Activated T-cell treated with anti-CD3 and anti-CD28 coated beads for 4 hours (primary cell): ENCODE data around the gene MIPOL1.
A peak's percentile ranks its signal among the peaks of the same experiment; 100 is the strongest.

ENCODE experiments used
- DNase-seq: peaks from one replicate; pipeline ENCODE4 v3.0.0-alpha.2; 2020

Gene MIPOL1

DNA sequence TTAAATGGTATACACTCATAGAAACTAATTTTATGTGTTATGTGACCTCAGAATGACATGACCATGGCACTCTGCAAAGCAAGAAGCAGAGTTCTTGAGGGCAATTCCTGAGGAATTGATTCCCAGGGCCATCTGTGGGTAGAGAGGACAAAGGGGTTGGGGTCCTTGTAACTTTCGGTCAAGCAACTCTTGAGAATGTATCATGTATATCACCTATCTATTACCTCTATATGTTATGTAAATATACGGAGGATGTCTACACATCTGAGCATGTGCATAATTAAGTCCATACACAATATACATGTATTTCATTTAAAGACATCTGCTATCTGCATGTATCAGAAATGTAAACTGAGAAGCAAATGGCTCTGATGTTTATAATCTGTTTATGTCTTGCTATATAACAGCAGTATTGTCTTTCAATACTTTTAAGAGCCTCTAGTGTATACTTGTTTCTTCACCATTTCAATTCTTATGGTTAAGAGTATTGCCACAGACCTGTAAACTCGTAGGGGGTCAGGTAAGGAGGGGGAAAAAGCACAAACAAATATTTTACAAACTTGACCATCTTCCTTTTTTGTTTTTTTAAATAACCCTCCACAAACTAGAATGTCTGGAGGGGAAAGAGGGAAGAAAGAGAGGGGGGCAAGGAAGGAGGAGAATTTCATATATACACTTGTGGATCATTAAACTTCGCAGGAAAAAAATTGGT, 392.8 kb downstream of the MIPOL1 start:
- DNase-seq, result no peak

- no peak for DNase-seq
Observed at GRCh38 chr14:37591311-37591940, 393.7 kb downstream of the MIPOL1 start.

GRCh38 chr14:37591941-37592481, 394.3 kb downstream of the MIPOL1 start:
- no peak for DNase-seq

DNA sequence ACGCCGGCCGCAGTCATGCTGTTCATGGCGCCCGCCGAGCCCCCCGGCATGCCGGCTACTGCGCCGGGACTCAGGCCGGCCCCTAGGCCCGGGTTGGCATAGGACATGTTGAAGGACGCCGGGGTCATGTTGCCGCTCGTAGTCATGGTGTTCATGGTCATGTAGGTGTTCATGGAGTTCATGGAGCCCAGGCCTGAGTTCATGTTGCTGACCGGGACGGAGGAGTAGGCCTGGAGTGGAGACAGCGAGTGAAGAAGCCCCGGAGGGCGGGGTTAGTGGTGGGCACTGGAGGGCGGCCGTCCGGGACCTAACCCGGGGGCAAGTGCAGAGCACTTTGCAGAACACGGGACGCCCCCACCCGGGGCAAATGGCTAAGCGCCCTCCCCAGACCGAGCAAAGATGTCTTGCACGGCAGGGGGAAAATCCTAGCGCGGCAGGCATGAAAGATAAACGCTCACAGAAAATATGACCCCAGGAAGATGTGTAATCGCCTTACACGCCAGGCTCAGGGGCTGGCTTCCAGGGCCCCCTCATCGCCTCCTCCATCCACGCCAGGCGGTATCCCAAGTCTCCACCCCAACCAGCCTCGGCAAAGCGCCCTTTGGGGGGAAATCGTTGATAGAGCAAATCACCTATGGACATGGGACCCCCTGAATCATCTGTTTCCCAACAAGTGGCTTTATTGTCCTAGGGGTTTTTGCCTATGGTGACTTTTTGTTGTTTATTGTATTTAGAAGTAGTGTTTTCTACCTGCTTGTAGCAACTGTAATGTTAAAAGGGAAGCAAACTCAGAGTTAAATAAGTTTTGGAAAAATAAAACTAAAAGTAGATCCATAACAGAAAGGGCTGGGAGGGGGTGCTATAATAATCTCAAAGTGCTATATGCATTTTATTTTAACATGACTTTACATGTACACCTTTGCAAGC, 395.0 kb downstream of the MIPOL1 start:
- DNase-seq, result no peak

DNA sequence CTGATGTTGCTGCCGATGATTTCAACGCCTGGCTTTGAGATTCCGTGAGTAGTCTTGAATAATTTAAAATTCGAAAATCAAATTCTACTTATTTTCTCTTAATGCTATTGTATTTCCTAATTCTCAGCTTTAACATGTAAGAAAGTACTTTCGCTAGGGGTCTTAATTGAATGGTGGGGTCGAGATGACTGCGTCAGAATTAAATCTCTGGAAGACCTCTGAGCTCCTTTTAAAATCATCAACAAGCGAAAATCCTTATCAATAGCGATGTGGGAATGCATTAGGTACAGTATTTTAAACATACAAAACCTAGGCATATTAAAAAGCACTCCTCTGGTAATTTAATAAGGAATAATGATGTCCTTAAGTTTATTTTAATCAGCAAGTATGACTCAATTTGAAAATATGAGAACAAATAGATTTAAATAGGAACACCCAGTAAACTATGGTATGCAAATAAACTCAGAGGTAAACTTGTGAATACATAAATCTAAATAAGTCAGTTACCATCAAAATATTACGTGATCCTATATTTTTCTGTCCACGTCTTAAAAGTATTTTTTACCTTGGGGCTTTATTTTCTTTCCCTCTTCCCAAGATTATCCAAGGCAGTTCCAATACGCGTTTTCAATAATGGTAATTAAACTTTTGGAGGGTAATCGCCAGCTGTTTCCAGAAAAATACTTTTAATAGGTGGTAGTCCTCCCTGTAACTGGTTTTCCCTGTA, 395.9 kb downstream of the MIPOL1 start:
- no peak for DNase-seq

DNA sequence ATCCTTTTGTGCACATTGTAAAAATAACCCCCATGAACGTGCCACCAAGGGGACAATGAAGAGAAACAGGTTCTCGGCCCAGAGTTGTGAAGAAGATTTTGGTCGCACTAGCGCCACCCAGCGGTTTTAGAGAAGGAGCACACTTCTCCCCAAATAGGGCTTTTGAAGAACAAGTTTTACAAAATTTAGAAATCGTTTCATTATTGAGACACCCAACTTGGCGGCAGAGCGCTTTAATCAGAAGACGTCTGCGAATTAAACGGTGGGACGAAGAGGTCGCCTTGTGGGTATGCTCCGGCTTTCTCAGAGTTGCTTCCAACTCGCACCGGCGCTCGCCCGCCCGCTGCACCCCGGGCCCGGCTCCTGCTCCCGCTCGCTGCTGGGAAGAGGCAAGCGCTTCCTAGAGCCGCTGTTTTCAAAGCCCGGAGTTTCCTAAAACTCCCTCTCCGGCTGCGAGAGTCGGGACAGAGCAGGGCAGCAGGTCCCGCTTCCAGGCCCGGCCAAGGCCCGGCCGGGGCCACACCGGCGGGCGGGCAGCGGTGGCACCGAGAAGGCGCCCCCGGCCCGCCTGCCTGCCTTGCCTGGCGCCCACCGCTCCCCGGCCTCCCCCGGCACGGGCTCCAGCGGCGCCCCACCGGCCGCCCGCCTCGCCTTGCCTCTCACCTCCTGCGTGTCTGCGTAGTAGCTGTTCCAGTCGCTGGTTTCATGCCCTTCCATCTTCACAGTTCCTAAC, 396.7 kb downstream of the MIPOL1 start:
- no peak for DNase-seq

- no peak for DNase-seq
Observed at GRCh38 chr14:37594971-37595808, 397.5 kb downstream of the MIPOL1 start, which contains the start of the genes FOXA1 and TTC6. Gene FOXA1 (minus strand): TSS chr14:37595249. CDS start chr14:37594972, 277 bp downstream. Gene TTC6 (plus strand): TSS chr14:37595629. CDS start chr14:37622065, 26,436 bp downstream.

DNA sequence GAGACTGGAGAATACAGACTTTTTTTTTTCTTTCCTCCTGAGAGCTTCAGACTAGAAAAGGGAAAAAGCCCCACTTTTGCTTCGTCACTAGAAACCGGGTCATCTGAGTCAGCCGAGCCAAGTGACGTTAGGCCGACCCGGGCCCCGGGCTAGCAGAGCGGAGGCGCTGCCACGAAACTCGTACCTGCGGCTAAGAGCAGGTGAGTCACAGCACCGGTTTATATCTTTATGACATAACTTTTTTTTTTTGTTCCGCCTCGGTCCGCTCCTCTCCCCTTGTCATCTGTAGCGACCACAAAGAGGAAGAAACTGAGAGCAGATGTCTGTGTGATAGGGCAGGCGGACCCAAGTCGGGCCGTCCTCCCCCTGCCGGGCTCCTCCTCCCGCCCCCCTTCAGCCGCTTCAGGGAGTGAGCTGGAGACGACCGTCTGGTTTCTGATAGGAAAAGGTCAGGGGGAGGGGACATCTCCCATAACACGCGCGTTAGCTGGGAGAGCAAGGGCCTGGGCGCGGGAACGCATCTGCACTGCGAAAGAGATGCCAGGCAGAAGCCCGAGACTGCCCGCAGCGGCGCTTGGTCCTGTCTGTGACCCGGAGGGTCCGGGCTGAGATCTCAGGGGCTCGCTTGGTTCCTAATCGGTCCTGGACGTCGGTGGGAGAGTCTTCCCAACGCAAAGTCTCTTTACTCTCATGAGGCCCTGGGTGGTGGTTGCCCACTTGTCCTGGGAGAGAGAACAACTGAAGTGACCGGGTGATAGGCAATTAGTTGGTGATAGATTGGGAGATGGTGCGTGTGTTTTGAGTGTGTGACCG, 398.3 kb downstream of the MIPOL1 start:
- DNase-seq, result peak; percentile 42

- no peak for DNase-seq
Observed at GRCh38 chr14:37596790-37597472, 399.2 kb downstream of the MIPOL1 start.

DNA sequence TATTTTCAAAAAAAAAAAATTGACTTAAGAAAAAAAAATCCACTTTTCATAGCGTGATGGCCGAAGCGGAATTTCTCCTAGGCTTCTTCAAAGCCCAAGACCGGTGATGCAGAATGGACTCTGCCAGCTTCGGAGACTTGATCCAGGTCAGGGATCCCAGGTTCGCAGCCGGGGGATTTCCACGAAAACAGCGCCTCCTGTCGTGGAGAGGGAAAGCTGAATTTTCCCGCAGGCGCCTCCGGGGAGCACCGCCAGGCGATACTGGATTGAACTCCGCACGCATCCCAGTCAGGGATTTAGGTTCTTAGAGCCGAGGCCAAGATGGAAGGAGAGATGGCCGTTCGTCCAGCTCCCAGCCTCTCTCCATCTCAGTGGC, 399.8 kb downstream of the MIPOL1 start:
- DNase-seq, result no peak

- DNase-seq, result no peak
Observed at GRCh38 chr14:37597914-37598746, 400.4 kb downstream of the MIPOL1 start.

DNA sequence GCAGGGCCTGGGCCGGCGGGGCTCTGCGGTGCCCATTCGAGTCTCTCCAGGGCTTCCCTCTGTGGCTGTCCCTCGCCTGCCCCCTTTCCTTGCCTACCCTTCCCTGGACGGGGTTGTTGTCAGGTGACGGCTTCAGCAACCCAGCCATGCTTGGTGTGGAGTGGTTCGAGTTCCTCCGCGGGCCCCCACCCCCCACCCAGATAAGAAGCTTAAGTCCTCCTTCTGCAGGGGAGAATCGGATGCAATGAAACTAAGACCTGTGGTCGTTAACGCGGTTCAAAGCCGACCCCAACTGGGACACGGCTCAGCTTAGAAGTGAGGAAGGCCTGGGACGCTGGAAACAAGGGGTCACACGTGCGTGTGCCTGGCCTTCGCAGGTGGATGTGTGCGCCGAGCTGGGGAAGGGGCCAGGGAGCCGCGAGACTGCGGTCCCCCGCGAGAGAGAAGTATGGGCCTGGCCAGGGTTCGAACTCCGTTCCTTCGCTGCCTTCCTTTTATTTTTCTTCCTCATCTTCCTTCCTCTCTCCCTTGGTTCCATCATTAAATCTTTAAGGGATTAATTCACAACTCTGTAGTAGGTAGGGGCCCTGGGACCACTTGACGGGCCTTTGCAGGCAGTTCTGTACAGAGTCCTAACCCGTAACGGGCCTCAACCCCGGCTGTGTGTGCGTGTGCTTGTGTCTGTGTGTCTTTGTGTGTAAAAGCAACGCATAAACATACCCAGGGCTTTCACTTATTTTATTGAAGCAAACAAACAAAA, 401.2 kb downstream of the MIPOL1 start:
- DNase-seq, result no peak

- no peak for DNase-seq
Observed at GRCh38 chr14:37599507-37600368, 402.0 kb downstream of the MIPOL1 start.

DNA sequence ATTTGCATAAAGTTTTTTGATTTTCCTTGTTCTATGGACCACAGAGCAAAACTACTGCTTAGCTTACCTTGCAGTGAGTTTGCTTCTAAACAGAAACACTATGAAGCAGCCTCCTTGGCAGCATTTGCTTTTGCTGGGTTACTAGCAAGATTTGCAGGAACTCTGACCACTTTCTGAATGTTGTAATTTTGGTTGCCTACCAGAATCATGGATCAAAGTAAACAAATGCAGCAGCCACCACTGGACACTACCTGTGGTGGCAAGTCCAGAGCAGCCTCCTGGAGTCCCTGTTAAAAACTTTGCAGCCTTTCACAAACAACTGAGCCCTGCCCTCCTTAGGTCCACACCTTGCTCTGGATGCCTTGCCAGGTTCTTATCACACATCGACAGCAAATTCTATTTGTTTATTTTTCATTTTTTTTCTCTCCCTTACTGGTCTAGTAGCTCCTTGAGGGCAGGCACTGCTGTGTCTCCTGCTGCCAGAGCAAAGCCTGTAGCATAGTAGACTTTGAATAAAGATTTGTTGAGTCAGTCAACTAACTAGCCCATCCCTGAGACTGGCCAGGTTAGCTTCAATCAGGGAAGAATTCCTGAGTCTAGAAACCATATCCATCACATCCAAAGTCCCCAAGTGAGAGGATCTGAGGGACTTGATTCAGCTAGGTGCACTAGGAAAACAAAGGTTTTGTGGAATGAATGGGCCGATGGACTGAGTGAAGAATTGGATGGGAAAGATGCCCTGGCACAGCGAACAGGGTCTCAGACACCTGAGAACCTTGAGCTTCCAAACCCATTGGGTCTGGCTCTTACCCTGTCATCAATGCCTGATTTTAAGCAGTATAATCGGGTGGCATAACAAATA, 403.4 kb downstream of the MIPOL1 start:
- DNase-seq, result no peak

- DNase-seq, result no peak
Observed at GRCh38 chr14:37601865-37602264, 404.1 kb downstream of the MIPOL1 start.
